AG09309 (cell line): ENCODE measurements around the gene CUEDC2.

Experiments used
- DNase-seq: peaks from one replicate; pipeline ENCODE4 v3.0.0-alpha.2; 2010; ENCODE audit warnings: low read depth
- H3K4me3 ChIP-seq: 2 replicates; pipeline ENCODE4 v1.5.1; 2011; ENCODE audit warnings: mild to moderate bottlenecking, low read depth, low read length, moderate library complexity; ENCODE audit not compliant: control insufficient read depth
- TF ChIP-seq, protein P1 (sequence below): IDR thresholded peaks from 2 replicates; pipeline ENCODE4 v1.5.1; 2011; ENCODE audit warnings: mild to moderate bottlenecking, low read depth, low read length, inconsistent platforms; ENCODE audit not compliant: insufficient read depth, control insufficient read depth; ENCODE audit errors: missing control alignments

Gene CUEDC2

DNA sequence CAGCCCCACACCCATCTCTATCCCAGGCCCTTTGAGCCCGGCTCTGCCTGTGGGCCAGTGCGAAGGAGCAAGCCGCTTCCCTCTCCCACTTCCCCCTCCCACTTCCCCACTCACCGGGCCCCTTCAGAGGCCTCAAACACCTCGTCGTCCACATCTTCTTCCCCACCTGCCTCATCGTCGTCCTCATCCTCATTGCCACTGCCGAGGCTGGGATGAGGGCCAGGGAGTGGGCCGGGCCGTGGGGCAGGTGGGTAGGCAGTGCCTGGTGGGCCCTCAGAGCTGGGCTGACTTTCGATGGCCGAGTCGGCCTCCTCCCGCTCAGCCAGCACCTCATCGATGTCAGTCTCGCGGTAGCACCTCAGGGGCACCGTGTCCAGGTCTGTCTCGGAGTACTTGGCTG is 17.6 kb downstream of the CUEDC2 start:
- no peak for DNase-seq
- TF ChIP-seq, protein P1, sequence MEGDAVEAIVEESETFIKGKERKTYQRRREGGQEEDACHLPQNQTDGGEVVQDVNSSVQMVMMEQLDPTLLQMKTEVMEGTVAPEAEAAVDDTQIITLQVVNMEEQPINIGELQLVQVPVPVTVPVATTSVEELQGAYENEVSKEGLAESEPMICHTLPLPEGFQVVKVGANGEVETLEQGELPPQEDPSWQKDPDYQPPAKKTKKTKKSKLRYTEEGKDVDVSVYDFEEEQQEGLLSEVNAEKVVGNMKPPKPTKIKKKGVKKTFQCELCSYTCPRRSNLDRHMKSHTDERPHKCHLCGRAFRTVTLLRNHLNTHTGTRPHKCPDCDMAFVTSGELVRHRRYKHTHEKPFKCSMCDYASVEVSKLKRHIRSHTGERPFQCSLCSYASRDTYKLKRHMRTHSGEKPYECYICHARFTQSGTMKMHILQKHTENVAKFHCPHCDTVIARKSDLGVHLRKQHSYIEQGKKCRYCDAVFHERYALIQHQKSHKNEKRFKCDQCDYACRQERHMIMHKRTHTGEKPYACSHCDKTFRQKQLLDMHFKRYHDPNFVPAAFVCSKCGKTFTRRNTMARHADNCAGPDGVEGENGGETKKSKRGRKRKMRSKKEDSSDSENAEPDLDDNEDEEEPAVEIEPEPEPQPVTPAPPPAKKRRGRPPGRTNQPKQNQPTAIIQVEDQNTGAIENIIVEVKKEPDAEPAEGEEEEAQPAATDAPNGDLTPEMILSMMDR = no peak
- no peak overlapping the region for H3K4me3 ChIP-seq

DNA sequence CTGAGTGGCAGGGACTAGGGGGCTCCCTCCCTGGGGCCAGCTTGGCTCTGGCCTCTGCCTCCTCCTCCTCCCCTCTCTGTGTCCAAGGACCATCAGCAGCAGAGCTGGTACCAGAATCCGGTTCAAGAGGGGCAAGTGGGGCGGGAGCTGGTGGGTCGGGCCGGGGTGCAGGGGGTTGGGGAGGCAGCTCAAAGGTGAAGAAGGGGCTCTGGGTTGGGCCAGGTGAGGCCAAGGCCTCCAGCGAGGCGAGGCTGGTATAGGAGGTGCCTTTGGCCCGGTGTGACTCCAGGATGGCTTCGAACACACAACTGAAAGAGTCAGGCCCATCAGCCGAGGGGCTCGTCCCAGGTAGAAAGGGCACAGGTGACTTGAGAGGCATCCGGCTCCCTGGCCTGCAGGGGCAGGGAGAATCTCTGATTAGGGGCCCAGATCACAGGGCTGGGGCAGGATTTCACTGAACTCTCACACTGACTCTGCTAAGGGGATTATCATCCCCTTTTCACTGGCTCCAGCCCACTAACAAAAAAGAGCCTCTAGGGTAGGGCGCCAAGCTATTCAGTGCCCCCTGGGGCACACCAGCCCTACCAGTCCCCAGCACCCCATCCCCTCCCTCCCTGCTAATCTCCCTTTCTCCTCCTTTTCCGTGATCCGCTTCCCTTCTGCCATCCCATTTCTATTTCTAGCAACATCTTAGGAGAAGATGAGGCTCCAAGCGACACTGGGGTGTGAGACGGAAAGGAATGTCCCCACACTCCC is 18.4 kb downstream of the CUEDC2 start:
- TF ChIP-seq, protein P1 = no peak

DNA sequence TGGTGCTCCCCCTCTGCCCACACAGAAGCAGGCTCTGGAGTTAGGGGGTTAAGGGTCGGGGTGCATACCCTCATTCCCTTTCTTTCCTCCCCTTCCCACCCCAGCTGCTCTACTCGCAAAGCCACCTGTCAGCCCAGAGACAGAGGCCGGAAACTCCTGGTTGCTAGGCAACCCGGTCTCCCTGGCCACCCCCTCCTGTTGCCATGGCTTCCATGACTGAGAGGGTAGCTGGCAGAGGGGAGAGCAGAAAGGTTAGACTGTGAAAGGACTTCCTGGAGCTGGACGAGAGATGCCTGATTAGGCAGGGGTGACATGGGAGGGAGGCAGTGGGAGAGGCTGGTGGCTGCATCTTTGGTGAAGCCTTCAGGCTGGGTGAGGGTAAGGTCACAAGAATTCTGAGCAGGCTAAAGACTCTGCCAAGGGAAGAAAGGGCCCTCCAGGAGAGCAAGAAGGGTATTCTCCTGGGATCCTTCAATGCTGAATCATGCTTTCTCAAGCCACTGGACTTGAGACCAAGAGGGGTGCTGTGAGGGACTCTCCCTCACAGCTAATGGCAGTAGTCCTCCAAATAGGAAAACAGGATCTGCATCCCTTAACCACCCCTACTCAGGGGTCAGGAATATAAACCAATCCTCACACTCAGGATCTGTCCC is 19.2 kb downstream of the CUEDC2 start:
- no peak for DNase-seq
- TF ChIP-seq, protein P1 = no peak
- H3K4me3 ChIP-seq = no peak overlapping the region

More for the DNA sequence above, 18.4 kb downstream of the CUEDC2 start:
- DNase-seq = no peak
- no peak overlapping the region for H3K4me3 ChIP-seq

DNA sequence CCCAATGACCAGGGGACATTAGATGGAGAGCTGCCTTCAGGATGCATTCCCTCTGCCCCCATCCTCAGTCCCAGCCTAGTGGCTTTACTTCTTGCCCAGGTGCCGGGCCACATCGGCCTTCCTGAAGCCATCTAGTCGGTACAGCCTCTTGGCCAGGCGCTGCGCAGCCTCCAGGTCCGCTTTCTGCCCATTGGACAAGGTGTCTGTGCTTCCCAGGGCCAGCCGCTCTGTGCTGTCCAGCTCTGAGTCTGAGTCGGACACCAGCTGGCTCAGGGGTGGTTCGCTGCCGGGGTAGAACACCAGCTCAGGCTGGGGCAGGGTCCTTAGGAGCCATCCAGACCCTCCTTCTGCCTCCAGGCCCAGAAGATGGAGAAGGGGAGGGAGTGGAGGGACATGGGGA is 20.1 kb downstream of the CUEDC2 start:
- no peak overlapping the region for H3K4me3 ChIP-seq
- TF ChIP-seq, protein P1 = no peak
- DNase-seq = no peak

DNA sequence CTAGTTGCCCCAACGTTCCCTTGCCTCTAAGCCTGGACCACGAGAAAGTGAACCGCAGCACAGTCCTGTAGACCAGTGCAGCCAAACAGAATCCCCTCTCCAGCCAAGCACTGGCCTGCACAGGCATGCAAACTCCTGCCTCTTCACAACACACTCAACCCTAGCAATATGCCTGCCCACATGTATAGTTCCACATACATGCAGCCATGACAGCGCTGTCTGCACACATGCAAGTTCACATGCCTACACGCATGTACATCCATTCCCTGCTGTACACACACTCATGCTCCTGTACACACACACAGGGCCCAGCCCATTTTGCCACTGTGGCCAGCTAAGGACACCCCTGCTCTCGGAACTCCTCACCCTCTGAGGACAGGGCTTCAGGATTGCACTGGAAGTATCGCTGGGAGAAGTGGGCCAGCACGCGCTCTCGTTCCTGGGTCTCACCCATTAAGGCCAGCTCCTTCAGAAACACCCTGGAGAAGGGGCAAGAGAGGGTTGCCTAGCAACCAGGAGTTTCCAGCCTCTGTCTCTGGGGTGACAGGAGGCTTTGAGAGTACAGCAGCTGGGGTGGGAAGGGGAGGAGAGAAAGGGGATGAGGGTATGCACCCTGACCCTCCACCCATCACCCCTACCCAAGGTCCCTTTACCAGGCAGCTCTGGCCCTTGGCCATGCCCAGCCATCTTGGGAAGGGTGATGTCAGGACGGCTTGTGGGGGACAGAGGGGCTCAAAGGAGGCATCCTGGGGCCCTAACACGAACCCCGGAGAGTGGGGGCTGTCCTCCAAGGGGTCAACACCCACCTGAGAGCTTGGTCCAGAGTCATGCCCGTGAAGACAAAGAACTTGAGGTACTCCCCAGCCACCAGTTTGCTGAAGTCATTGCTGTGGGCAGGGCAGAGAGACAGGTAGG is 20.8 kb downstream of the CUEDC2 start:
- no peak for DNase-seq
- no peak overlapping the region for H3K4me3 ChIP-seq
- TF ChIP-seq, protein P1 = no peak

DNA sequence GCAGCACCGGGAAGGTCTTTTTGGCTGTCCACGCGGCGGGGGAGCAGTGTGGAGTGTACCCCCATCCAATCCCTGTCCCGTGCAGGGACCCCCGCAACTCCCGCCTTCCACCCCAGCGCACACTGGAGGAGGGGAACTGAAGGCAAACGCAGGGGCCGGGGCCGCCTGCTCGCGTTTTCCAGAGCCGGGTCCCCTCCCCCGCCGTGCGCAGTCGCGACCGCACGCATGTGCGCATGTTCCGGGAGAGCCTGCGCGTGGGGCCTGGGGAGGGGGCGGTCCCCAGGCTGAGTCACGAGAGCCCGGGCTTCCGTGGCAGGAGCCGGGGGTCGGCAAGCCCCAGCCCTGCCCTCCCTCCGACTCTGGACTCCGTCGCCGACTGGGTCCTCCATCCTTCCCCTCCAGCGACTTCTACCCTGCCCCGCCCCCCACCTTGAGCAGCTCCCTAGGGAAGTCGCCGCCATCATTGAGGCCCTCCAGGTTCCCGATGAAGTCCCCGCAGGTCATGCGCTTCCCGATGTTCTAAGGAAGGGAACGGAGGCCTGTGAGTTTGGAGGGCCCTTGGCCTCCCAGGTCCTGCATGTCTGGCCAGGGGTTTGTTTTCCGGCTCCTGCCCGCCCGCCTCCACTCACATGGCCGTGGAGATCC is 21.8 kb downstream of the CUEDC2 start:
- peak overlapping the region; percentile 28 for H3K4me3 ChIP-seq
- TF ChIP-seq, protein P1 = no peak
- no peak for DNase-seq
